ENCODE measurements around the gene SETX.

Gene SETX

DNA sequence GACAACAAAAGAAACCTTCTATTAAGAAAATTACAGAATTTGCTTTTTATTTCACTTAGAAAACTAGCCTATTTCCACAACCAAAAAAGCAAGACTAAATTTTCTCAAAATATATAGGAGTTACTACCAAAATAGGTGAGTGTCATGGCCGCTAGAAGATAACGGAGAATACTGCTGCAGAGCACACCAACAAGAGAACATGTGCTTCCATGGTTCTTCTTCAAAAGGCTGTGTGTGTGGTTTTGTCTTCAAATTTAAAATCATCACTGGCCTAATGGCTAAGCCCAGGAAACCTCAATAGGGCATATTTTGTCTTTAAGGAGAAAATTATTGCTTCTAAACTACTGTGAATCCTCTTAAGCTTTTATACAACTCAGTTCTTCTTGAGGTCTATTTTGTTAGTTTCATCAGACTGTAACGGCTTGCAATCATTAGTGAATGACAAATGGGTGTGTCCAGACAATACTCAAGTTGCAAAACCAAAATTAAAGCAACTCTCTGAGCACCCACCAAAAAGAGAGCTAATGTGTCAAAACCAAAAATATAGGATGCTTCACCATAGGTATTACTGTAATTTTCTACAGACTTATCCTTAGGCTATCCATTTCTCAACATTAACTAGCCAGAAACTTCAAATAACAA lies 3.3 kb downstream of the SETX start:
- DNase-seq = no peak

DNA sequence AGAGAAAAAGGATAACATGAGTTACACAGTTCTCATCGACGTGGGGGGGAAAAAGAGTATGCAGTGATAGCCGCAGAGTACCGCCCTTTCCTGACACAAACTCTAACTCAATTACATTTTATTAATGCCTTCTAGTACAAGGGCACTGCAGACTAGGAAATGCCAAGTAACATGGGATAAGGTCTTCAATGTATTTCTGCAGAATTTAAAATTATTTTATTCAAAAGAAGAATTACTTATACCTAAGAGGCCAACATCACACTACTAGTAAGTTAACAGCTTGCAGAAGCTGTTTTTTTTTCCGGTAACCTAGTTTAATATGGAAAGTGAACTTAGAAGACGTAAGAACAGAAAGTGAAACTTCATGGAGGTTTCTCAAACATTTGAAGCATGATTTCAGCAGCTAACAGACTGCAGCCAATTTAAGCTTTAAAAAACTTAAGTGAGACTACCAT lies 3.9 kb downstream of the SETX start:
- DNase-seq = no peak

DNA sequence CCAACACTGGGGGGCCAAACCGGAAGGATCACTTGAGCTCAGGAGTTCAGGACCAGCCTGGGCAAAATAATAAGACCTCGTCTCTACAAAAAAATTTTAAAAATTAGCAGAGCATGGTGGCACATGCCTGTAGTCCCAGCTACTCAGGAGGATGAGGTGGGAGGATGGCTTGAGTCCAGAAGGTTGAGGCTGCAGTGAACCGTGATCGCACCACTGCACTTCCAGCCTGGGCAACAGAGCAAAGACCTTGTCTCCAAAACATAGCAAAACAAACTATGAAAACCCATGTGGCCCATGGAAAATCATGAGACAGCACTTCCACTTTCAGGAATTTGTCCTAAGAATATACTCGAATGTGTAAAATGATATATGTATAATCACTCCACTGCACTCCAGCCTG lies 6.1 kb downstream of the SETX start:
- no peak for DNase-seq

DNA sequence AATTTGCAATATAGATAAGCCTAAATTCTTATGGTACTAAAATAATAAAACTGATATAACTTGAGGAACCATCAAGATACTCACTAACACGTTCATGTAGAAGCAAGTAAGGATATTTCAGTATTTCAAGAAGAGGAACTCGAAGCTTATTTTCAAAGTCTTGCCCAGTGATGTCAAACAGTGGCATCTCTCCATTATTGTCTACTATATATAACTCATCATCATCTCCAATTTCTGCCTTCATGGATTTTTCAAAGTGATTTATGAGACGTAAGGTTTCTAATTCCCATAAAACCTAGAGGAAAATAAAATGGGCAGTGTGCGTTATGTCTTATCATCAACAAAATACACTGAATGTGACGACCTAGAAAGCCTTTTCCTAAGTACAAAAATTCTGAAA lies 8.6 kb downstream of the SETX start:
- no peak for DNase-seq

DNA sequence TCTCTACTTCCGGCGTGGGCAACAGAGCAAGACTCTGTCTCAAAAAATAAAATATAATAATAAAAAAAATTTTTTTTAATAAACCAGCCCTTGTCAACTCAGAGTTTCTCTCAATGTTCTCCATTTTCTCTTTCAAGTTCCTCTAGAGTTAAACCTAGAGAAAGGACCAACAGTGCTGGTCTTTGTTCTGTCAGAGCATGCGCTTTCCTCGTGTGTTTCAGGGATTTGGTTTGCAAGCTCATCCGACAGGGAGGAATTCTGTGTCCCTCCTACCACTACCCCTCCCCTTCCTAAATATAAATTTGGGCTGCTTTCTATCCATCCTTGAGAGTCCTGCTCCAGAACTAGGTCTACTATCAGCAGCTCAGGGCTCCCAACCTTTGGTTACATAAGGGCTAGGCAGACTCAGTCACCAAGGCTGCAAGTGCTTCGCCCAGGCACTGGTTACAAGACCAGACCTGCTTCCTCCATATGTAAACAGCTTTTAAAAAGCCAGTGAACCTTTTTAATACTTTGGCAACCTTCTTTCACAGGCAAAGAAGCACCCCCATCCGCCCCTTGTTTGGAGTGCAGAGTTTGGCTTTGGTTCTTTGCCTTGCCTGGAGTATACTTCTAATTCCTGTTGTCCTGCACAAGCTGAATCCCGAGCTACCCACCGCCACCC lies 13.5 kb downstream of the SETX start:
- no peak for DNase-seq

DNA sequence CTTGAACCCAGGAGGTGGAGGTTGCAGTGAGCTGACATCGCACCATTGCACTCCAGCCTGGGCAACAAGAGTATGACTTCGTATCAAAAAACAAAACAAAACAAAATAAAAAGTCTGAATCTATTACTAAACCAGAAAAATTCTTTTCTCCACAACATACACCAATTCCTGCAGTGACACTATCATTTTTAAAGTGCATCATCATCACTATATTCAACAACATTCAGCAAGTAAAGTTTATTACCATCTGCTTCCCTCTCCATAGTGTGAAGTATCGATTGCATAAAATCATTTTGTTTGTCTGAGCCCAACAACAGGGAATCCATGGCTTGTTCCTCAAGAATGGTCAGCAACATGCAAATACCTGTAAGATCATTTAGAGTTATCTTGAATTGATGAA lies 20.4 kb downstream of the SETX start:
- DNase-seq = no peak

DNA sequence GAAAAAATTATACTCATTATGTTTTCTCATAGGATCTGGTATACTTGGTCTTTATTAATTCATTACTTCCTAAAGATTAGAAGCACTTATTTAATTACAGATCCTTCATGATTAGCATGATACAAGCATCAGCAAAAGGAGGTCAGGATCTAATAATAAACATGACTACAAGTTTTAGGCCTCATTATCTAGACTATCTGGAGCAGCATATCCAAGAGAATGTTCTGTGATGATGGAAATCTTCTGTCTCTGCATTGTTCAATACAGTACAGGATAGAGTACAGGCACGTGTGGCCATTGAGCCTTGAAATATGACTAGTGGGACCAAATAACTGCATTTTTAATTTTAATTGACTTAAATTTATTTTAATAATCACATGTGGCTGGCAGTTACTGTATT lies 21.2 kb downstream of the SETX start:
- DNase-seq = no peak

DNA sequence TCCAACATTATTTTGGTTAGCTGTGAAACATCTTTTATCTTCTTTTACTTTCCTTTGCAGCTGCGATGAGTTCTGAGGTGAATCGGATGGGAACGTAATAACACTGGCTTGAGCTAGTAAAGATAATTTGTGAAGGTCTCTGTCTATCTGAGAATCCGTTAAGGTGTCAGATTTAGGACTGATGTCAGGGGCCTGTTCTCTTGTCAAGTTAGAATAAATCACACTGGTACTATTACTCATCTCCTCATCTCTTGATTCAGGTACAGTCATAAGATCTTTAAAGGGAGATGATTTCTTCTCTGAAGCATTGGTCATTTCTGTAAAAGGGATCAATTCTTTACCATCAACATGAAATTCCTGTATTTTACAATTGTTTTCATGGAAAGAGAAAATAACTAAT lies 26.2 kb downstream of the SETX start:
- DNase-seq = no peak

DNA sequence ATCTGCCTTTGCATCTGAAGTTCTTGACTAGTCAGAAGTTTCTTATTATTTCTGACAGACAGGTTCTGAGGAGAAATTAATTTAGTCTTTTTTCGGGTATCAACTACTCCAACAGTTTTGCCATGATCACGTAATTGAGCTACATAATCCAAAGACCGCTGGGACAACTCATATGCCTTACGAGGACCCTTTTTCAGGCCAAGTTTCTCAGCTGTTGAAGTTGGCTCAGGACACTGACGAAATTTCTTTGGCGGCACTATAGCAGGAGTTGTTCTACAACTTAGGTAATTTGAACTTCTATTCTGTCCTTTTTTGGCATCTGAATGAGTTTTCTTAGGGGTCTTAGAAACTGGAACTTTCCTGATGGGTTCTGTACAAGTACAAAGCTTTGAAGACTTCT lies 27.2 kb downstream of the SETX start:
- DNase-seq = no peak

DNA sequence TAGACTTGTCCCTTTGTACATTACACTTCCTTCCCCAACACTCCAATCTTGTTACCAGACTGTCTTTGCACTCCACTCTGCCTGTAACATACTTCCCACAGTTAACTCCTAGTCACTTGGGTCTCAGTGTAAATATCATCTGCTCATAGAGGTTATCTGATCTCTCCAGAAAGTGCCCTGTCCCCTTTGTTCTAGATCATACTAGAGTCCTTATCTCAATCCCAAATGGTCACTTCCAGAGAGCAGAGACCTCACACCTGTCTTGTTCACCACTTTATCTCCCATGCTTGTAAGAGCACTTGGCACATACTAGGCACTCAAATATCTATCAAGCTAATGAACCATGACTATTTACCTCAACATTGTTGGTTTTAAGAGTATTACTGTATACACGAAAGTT lies 30.4 kb downstream of the SETX start:
- DNase-seq = no peak

DNA sequence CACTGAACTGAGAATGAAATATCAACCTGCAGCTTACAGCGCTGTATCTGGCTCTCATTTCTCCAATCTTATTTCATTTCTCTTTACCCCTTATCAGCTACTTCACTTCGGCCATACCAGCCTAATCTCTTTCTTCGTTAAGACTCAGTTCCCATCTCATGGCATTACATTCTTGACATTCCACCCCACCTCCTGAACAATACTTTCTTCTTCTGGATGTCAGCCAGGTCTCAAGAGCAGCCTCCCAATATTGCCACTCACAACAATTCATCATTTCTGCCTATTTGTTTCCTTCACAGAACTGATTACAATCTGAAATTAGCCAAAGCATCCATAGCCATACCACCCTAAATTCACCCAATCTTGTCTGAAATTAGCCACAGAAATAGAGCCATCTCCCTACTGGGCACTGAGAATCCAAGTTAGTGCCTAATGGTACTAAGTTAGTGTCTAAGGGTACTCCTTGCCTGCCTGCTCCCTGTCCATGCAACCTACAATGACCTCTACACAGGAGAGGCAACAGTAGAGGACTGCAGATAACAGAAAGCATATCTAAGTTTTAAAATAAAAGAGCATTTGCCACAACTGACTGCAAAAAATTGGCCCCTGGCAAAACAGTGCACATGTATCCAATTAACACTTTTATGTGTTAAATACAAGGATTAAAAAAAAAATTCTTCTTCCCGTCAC lies 35.2 kb downstream of the SETX start:
- DNase-seq = no peak

DNA sequence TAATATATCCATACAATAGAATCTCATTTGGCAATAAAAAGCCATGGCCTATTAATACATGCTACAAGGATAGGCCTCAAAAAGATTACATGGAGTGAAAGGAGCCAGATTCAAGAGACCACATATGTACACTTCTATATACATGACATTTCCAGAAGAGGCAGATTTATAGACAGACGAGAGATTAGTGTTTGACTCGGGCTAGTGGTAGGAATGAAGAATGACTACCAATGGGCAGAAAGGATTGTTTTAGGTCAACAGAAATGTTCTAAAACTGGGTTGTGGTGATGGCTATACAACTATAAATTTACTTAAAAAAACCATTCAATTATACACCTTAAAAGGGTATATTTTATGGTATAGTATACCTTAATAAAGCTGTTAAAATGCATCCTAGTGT lies 41.9 kb downstream of the SETX start:
- no peak for DNase-seq

DNA sequence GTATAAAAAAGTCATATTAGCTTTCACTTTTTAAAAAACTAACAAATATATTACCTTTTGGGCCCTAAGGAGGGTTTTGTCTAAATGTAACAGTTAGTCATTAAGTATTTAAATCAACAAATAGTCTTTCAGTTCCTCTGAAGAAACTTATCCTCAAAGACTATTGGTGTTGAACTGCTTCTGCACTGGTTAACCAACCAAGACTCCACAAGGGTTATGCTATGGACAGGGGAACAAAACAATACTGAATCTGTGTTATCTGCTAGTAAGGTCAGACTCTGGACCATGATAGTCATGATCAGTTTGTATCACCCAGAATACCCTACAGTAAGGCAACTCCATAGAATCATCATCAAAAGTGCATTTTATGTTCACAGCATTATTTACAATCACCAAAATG lies 42.4 kb downstream of the SETX start:
- no peak for DNase-seq

DNA sequence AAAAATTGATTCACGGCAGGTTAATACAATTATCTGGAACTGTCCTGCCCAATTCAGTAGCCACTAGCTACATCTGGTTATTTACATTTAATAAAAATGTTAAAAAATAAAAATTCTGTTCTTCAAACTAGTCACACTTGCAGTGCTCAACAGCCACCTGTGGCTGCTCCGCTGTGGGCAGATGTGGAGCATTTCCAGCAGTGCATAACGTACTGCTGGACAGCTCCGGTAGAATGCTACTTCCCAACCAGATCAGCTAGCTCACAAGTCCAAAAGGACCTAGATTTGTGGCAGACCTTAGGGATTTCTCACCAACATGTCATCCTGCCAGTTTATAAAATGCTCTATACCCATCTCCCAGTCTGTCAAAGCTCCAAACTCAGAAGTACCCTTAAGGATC lies 42.8 kb downstream of the SETX start:
- DNase-seq = no peak

DNA sequence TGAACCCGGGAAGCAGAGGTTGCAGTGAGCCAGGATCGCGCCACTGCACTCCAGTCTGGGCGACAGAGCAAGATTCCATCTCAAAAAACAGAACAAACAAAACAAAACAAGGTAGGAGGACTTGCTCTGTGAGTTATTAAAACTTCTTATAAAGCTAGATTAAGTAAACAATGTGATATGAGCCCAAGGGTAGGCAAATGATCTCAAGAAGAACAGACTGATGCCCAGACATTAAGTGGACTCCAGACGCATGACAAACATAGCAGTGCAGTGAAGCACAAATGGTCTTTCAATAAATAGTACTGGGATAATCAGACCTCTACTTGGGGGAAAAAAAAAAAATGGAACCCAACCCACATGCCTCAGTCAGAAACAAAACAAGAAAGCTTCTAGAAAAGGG lies 45.7 kb downstream of the SETX start:
- no peak for DNase-seq

DNA sequence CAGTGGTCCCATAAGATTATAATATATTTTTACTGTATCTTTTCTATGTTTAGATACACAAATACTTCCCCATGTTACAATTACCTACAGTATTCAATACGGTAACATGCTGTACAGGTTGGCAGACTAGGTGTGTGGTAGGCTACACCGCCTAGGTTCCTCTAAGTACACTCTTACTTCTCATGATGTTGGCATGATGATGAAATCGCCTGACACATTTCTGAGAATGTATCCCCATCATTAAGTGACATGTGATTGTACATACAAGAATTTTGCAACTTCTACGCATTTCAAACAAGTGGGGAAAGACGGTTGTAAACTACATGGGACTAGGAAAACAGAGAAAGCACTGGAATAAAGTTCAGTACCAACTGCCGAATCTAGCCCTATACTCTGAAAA lies 53.3 kb downstream of the SETX start:
- no peak for DNase-seq

DNA sequence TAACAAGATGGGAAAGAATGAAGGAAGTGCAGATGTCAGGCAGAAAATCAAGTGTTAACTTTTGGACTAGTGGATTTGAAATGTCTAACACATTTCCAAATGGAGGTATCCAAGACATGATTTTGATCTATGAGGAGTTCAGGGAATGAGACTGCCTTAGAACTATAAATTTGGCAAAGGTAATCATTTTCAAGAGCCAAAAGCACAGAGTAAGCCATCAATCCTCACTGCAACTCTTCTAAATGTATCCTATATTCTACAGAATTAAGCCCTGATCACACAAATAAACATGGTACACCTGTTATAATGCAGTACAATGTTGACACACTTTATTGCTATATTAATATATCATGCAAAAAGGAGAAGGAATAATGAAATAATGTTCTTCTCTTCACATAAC lies 55.6 kb downstream of the SETX start:
- no peak for DNase-seq

DNA sequence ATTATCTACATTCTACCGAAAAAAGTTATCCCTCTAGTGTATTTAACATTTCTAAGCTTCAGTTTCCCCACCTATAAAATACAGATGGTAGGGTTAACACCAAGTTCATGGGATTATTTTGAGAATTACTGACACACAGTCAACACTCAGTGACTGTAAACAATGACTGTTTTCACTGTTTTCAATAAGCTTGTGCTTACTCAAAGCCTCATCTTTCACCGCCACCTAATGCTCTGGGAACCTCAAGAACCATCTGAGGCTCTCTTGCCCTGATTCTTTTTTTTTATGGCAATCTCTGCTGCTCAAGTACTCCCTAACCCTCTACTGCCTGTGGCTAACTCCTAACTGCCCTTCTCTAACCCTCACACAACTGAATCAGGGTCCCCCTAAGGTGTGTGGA lies 59.6 kb downstream of the SETX start:
- no peak for DNase-seq

DNA sequence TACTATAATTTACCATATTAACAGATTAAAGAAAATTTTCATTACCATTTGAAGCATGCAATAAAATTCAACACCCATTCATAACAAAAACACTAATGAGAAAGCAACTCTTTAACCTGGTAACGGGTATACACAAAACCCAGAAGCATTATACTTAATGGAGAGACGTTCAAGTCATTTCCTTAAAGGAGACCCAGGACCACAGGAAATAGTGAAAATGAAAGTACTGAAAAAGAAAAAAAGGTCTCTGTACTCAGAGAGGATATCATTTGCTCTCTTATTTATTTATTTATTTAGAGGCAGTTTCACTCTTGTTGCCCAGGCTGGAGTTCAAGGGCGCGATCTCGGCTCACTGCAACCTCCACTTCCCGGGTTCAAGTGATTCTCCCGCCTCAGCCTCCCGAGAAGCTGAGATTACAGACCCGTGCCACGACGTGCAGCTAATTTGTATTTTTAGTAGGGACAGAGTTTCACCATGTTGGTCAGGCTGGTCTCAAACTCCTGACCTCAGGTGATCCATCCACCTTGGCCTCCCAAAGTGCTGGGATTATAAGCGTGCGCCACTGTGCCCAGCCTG lies 61.6 kb downstream of the SETX start:
- DNase-seq = no peak

DNA sequence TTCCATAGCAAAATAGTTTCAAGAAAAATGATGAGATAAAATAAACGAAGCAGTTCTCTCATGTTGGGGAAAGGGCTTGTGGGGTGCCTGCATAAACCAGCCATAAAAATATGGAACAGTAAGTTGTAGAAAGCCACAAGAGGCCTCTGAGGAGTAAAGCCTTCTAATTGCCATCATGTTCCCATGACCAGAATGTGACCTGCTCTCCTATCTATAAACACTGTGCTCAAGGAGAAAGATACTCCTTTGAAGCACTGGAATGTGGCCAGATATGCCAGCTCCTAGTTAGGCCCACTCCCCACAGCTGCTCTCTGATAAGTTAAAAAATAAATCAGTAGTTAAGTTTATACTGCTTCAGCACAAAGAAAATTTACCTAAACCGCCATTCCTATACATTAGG lies 65.8 kb downstream of the SETX start:
- DNase-seq = no peak

DNA sequence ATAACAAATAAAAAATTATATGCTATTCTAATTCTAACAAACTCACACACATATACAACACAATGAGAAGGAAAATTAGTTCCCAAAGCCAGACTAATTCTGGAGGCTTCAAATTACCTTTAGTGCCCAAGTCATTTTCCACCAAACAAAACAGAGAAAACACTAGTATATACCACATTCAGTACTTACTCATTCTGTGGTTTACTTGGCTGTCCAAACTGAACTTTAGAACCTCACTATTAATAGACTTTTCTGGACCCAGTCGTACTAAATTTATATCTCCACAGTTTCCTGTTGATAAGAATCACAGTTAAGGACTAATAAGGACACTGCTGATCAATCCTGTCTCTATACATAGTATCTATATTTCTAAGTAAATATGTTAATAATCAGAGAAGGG lies 66.4 kb downstream of the SETX start:
- no peak for DNase-seq

DNA sequence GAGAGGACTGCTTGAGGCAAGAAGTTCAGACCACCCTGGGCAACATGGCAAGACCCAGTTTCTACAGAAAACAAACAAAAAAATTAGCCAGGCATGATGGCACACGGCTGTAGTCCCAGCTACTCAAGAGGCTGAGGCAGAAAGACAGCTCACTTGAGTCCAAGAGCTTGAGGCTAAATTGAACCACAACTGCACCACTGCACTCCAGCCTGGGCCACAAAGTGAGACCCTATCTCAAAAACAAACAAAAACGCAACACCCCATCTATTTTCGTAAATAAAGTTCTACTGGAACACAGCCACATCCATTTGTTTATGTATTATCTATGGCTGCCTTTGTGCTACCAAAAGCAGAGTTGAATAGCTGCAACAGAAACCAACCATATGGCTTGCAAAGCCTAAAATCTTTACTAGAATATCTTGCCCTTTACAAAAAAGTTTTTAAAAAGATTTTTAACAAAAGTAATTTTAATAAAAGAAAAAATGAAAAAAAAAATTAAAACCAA lies 67.5 kb downstream of the SETX start:
- DNase-seq = no peak

DNA sequence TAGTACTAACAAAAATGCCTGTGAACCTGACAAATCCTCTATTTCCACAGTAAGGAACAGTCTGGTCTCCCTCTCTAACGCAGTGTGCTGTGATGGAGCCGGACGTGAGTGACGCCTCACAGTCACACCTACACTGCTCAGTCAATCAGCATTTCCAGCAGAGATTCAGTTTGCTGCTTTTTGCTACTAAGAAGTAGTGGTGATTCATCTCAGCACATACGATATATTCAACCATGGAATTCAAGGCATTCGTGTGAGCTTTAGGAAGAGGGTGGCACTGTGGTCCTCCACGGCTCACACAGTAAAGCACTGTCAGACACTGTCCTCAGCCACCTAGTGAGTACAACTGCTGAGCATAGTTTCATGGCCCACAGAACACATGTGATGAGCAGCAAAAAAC lies 70.9 kb downstream of the SETX start:
- no peak for DNase-seq

DNA sequence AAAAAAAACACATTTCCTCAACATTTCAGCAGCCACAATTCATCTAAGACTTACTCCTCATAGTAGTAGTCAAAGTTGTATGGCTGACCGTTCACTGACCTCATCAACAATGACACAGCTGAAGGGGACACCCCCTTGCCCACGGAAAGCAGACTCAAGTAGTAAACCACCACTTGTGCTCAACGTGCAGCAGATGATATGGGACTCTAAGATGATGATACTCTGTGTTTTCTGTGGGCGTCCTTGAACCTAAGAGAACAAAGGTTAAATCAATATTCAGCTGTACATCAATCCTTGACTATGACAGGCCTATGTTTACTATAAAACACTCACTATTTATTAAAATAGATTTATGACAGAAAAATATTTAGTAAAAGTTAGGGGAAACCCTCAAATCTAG lies 71.6 kb downstream of the SETX start:
- DNase-seq = no peak
